SU-DHL-6 (cell line): ENCODE results near the gene TM4SF18.

ENCODE experiments used
- H2AFZ ChIP-seq: fragments of 200-600 bp; sonication (generic); 2 replicates; pipeline ENCODE4 v1.6.1; 2014; ENCODE audit warnings: low read depth, mild to moderate bottlenecking, moderate library complexity, mixed read lengths, antibody characterized with exemption, low read length; ENCODE audit not compliant: severe bottlenecking
- H3F3A ChIP-seq: fragments of 200-600 bp; shearing (Covaris generic); 2 replicates; pipeline ENCODE4 v1.6.0; 2016; ENCODE audit warnings: antibody characterized with exemption, mild to moderate bottlenecking; ENCODE audit not compliant: insufficient read depth
- H3K27ac ChIP-seq: fragments of 200-600 bp; sonication (generic); 2 replicates; pipeline ENCODE4 v1.5.1; 2016; ENCODE audit warnings: low read depth, mild to moderate bottlenecking, low read length, moderate library complexity, mixed read lengths
- H3K27me3 ChIP-seq: fragments of 200-600 bp; sonication (generic), shearing (Covaris generic); 2 replicates; pipeline ENCODE4 v1.6.0; 2014; ENCODE audit warnings: mild to moderate bottlenecking, low read length
- H3K36me3 ChIP-seq: fragments of 200-600 bp; sonication (generic); 2 replicates; pipeline ENCODE4 v1.6.1; 2014; ENCODE audit warnings: mild to moderate bottlenecking, low read length, mixed read lengths
- H3K4me2 ChIP-seq: fragments of 300-600, 200-600 bp; shearing (Covaris generic), sonication (generic); 2 replicates; pipeline ENCODE4 v1.6.0; 2014; ENCODE audit warnings: low read length, low read depth, mild to moderate bottlenecking; ENCODE audit not compliant: poor library complexity, severe bottlenecking
- H3K4me3 ChIP-seq: fragments of 200-600 bp; sonication (generic); 2 replicates; pipeline ENCODE4 v1.5.1; 2014; ENCODE audit warnings: antibody characterized with exemption, low read length, mild to moderate bottlenecking, mixed read lengths; ENCODE audit not compliant: insufficient read depth, poor library complexity, severe bottlenecking
- H3K79me2 ChIP-seq: fragments of 200-600 bp; sonication (generic); 2 replicates; pipeline ENCODE4 v1.6.1; 2014; ENCODE audit warnings: mild to moderate bottlenecking, low read length, moderate library complexity; ENCODE audit not compliant: insufficient read depth
- H3K9ac ChIP-seq: fragments of 200-600 bp; sonication (generic); 2 replicates; pipeline ENCODE4 v1.7.0; 2014; ENCODE audit warnings: mild to moderate bottlenecking, low read length
- H3K9me2 ChIP-seq: fragments of 200-600 bp; sonication (generic); replicated peaks from 2 replicates; pipeline ENCODE4 v1.6.1; 2014; ENCODE audit warnings: low read length; ENCODE audit not compliant: insufficient read depth
- H3K9me3 ChIP-seq: fragments of 200-600 bp; sonication (generic); 2 replicates; pipeline ENCODE4 v1.6.1; 2014; ENCODE audit warnings: low read length, mixed read lengths; ENCODE audit not compliant: insufficient read depth
- H4K20me1 ChIP-seq: fragments of 200-600 bp; sonication (generic); 2 replicates; pipeline ENCODE4 v1.6.1; 2014; ENCODE audit warnings: low read depth, mild to moderate bottlenecking, antibody characterized with exemption, low read length, moderate library complexity, mixed read lengths
- CTCF ChIP-seq: fragments of 200-600 bp; sonication (generic); IDR thresholded peaks from one replicate; pipeline ENCODE4 v1.5.1; 2017; ENCODE audit warnings: antibody characterized with exemption, mild to moderate bottlenecking, low read length, moderate library complexity; ENCODE audit not compliant: insufficient read depth, poor library complexity, severe bottlenecking
- EZH2phosphoT487 ChIP-seq: fragments of 200-600 bp; sonication (generic), shearing (Covaris generic); conservative IDR thresholded peaks from 2 replicates; pipeline ENCODE4 v1.6.1; 2018; ENCODE audit warnings: mild to moderate bottlenecking, antibody characterized with exemption, low read length, moderate library complexity, mixed read lengths

TM4SF18 gene

GRCh38 chr3:149310796-149311534 lies 22.5 kb downstream of the TM4SF18 start:
- TF ChIP-seq CTCF (no peak), EZH2phosphoT487 (no peak)
- Histone ChIP-seq H3K4me2 (no peak overlapping the region), H3K9me3 (no peaks in the 10 kb centered on the region), H3K79me2 (no peaks in the 10 kb centered on the region), H3K9me2 (no peaks in the 10 kb centered on the region), H3F3A (no peaks in the 10 kb centered on the region), H3K27me3 (no peaks in the 10 kb centered on the region), H3K36me3 (no peaks in the 10 kb centered on the region), H3K27ac (no peak overlapping the region), H3K9ac (no peak overlapping the region), H3K4me3 (no peak overlapping the region), H4K20me1 (no peaks in the 10 kb centered on the region), H2AFZ (no peak overlapping the region)

GRCh38 chr3:149307435-149307783 lies 26.0 kb downstream of the TM4SF18 start:
- H3K27me3 ChIP-seq: no peaks in the 10 kb centered on the region
- no peak overlapping the region for H3K9ac ChIP-seq
- no peak overlapping the region for H3K27ac ChIP-seq
- H2AFZ ChIP-seq: no peak overlapping the region
- H3K9me3 ChIP-seq: no peaks in the 10 kb centered on the region
- no peaks in the 10 kb centered on the region for H3K9me2 ChIP-seq
- H4K20me1 ChIP-seq: no peaks in the 10 kb centered on the region
- no peak overlapping the region for H3K4me3 ChIP-seq
- TF ChIP-seq EZH2phosphoT487 (no peak), CTCF (no peak)
- H3K4me2 ChIP-seq: no peak overlapping the region
- H3K79me2 ChIP-seq: no peaks in the 10 kb centered on the region
- no peaks in the 10 kb centered on the region for H3K36me3 ChIP-seq
- no peaks in the 10 kb centered on the region for H3F3A ChIP-seq

GRCh38 chr3:149306751-149307434 lies 26.5 kb downstream of the TM4SF18 start:
- Histone ChIP-seq H2AFZ (no peak overlapping the region), H3K4me2 (no peak overlapping the region), H3K27me3 (no peaks in the 10 kb centered on the region)

More at GRCh38 chr3:149306751-149307434, 26.5 kb downstream of the TM4SF18 start:
- Histone ChIP-seq H3K9ac (no peak overlapping the region), H3K4me3 (no peak overlapping the region), H3F3A (no peaks in the 10 kb centered on the region), H3K36me3 (no peaks in the 10 kb centered on the region), H3K9me2 (no peaks in the 10 kb centered on the region), H4K20me1 (no peaks in the 10 kb centered on the region), H3K79me2 (no peaks in the 10 kb centered on the region), H3K9me3 (no peaks in the 10 kb centered on the region), H3K27ac (no peak overlapping the region)
- TF ChIP-seq EZH2phosphoT487: no peak
- no peak for TF ChIP-seq CTCF
